T-cell (primary cell): ENCODE data around the gene KNL1. TPM values are rescaled to one million over a fixed set of nuclear protein-coding genes. Genes with fewer than 3 reads are reported as not detected.

ENCODE experiments used
- ATAC-seq, 4 experiments: fragments of 200-7000 bp in 3 of 4; fragments of 150-1000 bp in 1 of 4; cut with Tn5 transposase; replicated peaks in 1 of 4; 1 replicate in 3 of 4; 2 replicates in 1 of 4; pipeline ENCODE4 v1.10.0; 2021; ENCODE audit warnings: moderate library complexity in 3 of 4, mild to moderate bottlenecking in 2 of 4, moderate number of reproducible peaks in 1 of 4
- CTCF ChIA-PET, 2 donors: fragments of 300-600 bp; sonication (Branson Sonifier 250); formaldehyde crosslinking; loops; one replicate each; lab custom pipeline; 2022; ENCODE audit warnings: antibody characterized with exemption in 2 of 2; lab: Charles Lee
- POLR2A ChIA-PET, 2 donors: fragments of 300-600 bp; sonication (Branson Sonifier 250); formaldehyde crosslinking; loops; one replicate each; lab custom pipeline; 2022; ENCODE audit warnings: antibody characterized with exemption in 2 of 2; lab: Charles Lee
- DNase-seq, 35 experiments: peaks; one replicate each; pipeline versions ENCODE4 v3.0.0 to v3.0.0-alpha.2; 2013 to 2023
- H3K27ac ChIP-seq: one replicate; pipeline ENCODE4 v1.5.1; 2013; ENCODE audit warnings: low read length
- H3K27me3 ChIP-seq, 2 experiments: replicated peaks in 1 of 2; 1 replicate in 1 of 2; 2 replicates in 1 of 2; pipeline versions ENCODE4 v1.6.1 to v1.7.0; 2013; ENCODE audit warnings: low read length in 1 of 2, mixed read lengths in 1 of 2; ENCODE audit not compliant: control insufficient read depth in 2 of 2, insufficient read depth in 2 of 2; ENCODE audit errors: extremely low read depth in 1 of 2
- H3K36me3 ChIP-seq, 2 donors: 1 replicate in 1 of 2; 2 replicates in 1 of 2; pipeline versions ENCODE4 v1.6.1 to v1.7.0; 2013; ENCODE audit warnings: low read length in 1 of 2; ENCODE audit not compliant: control insufficient read depth in 2 of 2, insufficient read depth in 1 of 2; ENCODE audit errors: extremely low read depth in 1 of 2
- H3K4me1 ChIP-seq, 2 experiments: 1 replicate in 1 of 2; 2 replicates in 1 of 2; pipeline versions ENCODE4 v1.6.1 to v1.7.0; 2013; ENCODE audit warnings: low read length in 2 of 2, mixed read lengths in 1 of 2; ENCODE audit not compliant: insufficient read depth in 2 of 2, control insufficient read depth in 1 of 2; ENCODE audit errors: extremely low read depth in 1 of 2
- H3K4me3 ChIP-seq, 2 donors: 1 replicate in 1 of 2; 2 replicates in 1 of 2; pipeline versions ENCODE4 v1.5.1 to v1.7.0; 2013; ENCODE audit warnings: mild to moderate bottlenecking in 2 of 2, low read length in 1 of 2, moderate library complexity in 1 of 2; ENCODE audit not compliant: control insufficient read depth in 1 of 2; ENCODE audit errors: extremely low read depth in 1 of 2
- H3K9me3 ChIP-seq: 2 replicates; pipeline ENCODE4 v1.7.0; 2013
- H3K27ac Mint-ChIP-seq, 2 donors: one replicate each; pipeline ENCODE4 v1.8.0; 2020 to 2021; ENCODE audit warnings: mild to moderate bottlenecking in 2 of 2, mixed read lengths in 2 of 2
- H3K27me3 Mint-ChIP-seq, 2 donors: one replicate each; pipeline ENCODE4 v1.8.0; 2021 to 2022; ENCODE audit warnings: mixed read lengths in 2 of 2
- H3K36me3 Mint-ChIP-seq: one replicate; pipeline ENCODE4 v1.8.0; 2021; ENCODE audit warnings: mixed read lengths
- H3K4me1 Mint-ChIP-seq, 3 donors: one replicate each; pipeline ENCODE4 v1.8.0; 2020 to 2022; ENCODE audit warnings: mixed read lengths in 3 of 3, mild to moderate bottlenecking in 1 of 3
- H3K4me3 Mint-ChIP-seq, 3 donors: one replicate each; pipeline ENCODE4 v1.8.0; 2020 to 2022; ENCODE audit warnings: mild to moderate bottlenecking in 3 of 3, mixed read lengths in 3 of 3, moderate library complexity in 3 of 3
- H3K9me3 Mint-ChIP-seq, 3 donors: one replicate each; pipeline ENCODE4 v1.8.0; 2020 to 2022; ENCODE audit warnings: mixed read lengths in 3 of 3
- WGBS: methylation state at CpG from one replicate; pipeline ENCODE4 v1.1.5; 2013; ENCODE audit warnings: missing lambda C conversion rate; ENCODE audit not compliant: insufficient coverage; 5-methylcytosine and 5-hydroxymethylcytosine counted together
- total RNA-seq, 35 experiments: library from RNA in 6 of 35; stranded (reverse) in 6 of 35; fragments of 120-200 nt in 1 of 35; gene quantifications; one replicate each; pipeline versions ENCODE4 v1.2.1 to v1.2.4 and lab custom pipeline; 2013 to 2026

The KNL1 gene
- total RNA-seq, 5 donors from 2014 or later (not counting 1 experiment from before 2014, with no cell fraction given) = 0.55 to 3.8 (median 1.7) TPM

GRCh38 chr15:40593165-40593564 lies 884 bp upstream of the KNL1 start:
- Histone ChIP-seq H3K4me1 (peaks cover 6 to 16% of the 10 kb centered on the region in 2 experiments), H3K36me3 (no peaks in the 10 kb centered on the region), H3K4me3 (no peak overlapping the region), H3K9me3 (no peaks in the 10 kb centered on the region), H3K27me3 (peaks cover 0 to 9% of the 10 kb centered on the region in 2 experiments), H3K27ac (peak overlapping the region; percentile 89)
- ChIA-PET CTCF (interaction anchor here (0.6 to 1.2 kb wide), 6 partner anchors 9 to 651 kb away, joined by 3 to 6 read pairs (median 3); partner anchors contain the start of genes CCDC32 (in 1 of the 2), DNAJC17 (in 1 of the 2), RPUSD2 (in 1 of the 2) and ZFYVE19 (in 1 of the 2)), POLR2A (interaction anchor here (0.5 to 0.6 kb wide), 2 partner anchors 23 to 165 kb away, joined by 3 to 4 read pairs; no protein-coding TSS in a partner anchor)
- WGBS = no CpG with 5 or more reads among the region's 2 CpGs
- Mint-ChIP-seq H3K36me3 (no peaks in the 10 kb centered on the region), H3K27ac (peak overlapping the region; percentile 95 to 99), H3K9me3 (no peaks in the 10 kb centered on the region), H3K4me1 (peaks cover 27 to 36% (median 31%) of the 10 kb centered on the region in 3 donors), H3K4me3 (peak overlapping the region; percentile 85 to 99 (median 90)), H3K27me3 (peaks cover 4% of the 10 kb centered on the region in 2 donors)
- DNase-seq = peak in 1 of 35 experiments; percentile 48
- ATAC-seq = no peak

DNA sequence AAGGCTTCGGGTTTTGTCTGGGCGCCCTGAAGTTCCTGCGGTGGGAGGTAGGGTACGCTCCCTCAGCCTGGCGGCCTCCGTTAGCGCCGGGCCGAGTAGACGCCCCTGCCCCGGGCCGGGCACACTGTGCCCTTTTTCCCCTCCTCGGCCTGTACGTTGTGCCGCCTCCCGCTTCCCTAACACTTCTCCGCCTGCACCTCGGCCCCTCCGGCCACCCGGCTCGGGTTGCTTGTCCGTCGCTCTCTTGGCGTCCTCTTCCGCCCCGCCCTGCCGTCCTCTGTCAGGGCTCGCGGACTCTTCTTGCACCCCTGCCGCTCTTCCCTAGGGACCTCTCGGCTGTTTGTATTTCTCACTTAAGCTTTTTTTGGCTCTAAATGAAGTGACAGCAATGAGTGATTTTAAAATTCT lies 384 bp downstream of the KNL1 start:
- ATAC-seq (peak; percentile 48 to 60 (median 52)), DNase-seq (no peak)
- H3K9me3 Mint-ChIP-seq = no peaks in the 10 kb centered on the region
- peaks cover 6 to 16% of the 10 kb centered on the region in 2 experiments for H3K4me1 ChIP-seq
- H3K4me3 Mint-ChIP-seq = peak overlapping the region; percentile 85 to 99 (median 90)
- no peaks in the 10 kb centered on the region for H3K36me3 Mint-ChIP-seq
- peak overlapping the region; percentile 25 to 99 for H3K27ac Mint-ChIP-seq
- no peaks in the 10 kb centered on the region for H3K36me3 ChIP-seq
- peaks cover 4% of the 10 kb centered on the region in 2 donors for H3K27me3 Mint-ChIP-seq
- H3K27me3 ChIP-seq = peaks cover 0 to 6% of the 10 kb centered on the region in 2 experiments
- peak overlapping the region; percentile 89 for H3K27ac ChIP-seq
- WGBS = under 1% methylated on average over 23 of the region's 31 CpGs
- H3K4me3 ChIP-seq = peak overlapping the region; percentile 68 to 96
- peaks cover 26 to 36% (median 31%) of the 10 kb centered on the region in 3 donors for H3K4me1 Mint-ChIP-seq
- CTCF ChIA-PET = interaction anchor here in 1 of 2 donors (0.9 kb wide), 1 partner anchor 25 kb away, joined by 4 read pairs; the partner anchor contains the start of gene RPUSD2
- POLR2A ChIA-PET = no interaction called here
- H3K9me3 ChIP-seq = no peaks in the 10 kb centered on the region

DNA sequence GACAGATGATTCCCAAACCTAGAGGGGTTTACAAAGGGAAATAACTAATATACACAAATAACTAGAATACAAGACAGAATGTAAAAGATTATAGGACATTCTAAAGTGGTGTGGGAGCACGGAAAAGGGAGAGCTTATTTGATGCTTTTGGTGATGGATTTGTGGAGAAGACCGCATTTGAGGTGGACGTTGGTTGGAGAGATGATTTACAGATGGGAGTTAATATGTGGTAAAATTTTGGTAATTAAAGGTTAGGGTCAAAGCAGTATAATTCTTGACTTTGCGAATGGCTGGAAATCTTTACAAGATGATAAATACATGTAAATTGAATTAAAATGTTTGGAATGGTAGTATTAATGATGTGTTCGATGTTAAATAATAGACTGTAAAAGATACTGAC lies 1.2 kb downstream of the KNL1 start:
- Mint-ChIP-seq H3K4me3 (peak overlapping the region; percentile 85 to 99 (median 90)), H3K4me1 (peaks cover 21 to 31% (median 29%) of the 10 kb centered on the region in 3 donors), H3K36me3 (no peaks in the 10 kb centered on the region), H3K9me3 (no peaks in the 10 kb centered on the region), H3K27ac (no peak overlapping the region), H3K27me3 (peaks cover 4% of the 10 kb centered on the region in 2 donors)
- CTCF ChIA-PET = interaction anchor here in 1 of 2 donors (0.9 kb wide), 1 partner anchor 26 kb away, joined by 4 read pairs; the partner anchor contains the start of gene RPUSD2
- DNase-seq (no peak), ATAC-seq (no peak)
- POLR2A ChIA-PET = interaction anchor here in 1 of 2 donors (0.6 kb wide), 1 partner anchor 209 kb away, joined by 4 read pairs; no protein-coding TSS in a partner anchor
- Histone ChIP-seq H3K27me3 (peaks cover 0 to 6% of the 10 kb centered on the region in 2 experiments), H3K27ac (no peak overlapping the region), H3K4me3 (no peak overlapping the region), H3K36me3 (no peaks in the 10 kb centered on the region), H3K4me1 (peaks cover 6 to 10% of the 10 kb centered on the region in 2 experiments), H3K9me3 (no peaks in the 10 kb centered on the region)
- WGBS = 59% methylated on average over 4 of the region's 5 CpGs

- Mint-ChIP-seq H3K9me3 (no peaks in the 10 kb centered on the region), H3K27me3 (peaks cover 4% of the 10 kb centered on the region in 2 donors), H3K36me3 (no peaks in the 10 kb centered on the region), H3K27ac (no peak overlapping the region), H3K4me1 (peaks cover 17 to 27% (median 26%) of the 10 kb centered on the region in 3 donors), H3K4me3 (no peak overlapping the region)
- Histone ChIP-seq H3K4me1 (peaks cover 6 to 7% of the 10 kb centered on the region in 2 experiments), H3K27ac (no peak overlapping the region), H3K27me3 (peaks cover 0 to 6% of the 10 kb centered on the region in 2 experiments), H3K9me3 (no peaks in the 10 kb centered on the region), H3K36me3 (no peaks in the 10 kb centered on the region), H3K4me3 (no peak overlapping the region)
- no peak for DNase-seq
- no peak for ATAC-seq
- no CpG with 5 or more reads among the region's 5 CpGs for WGBS
- ChIA-PET CTCF (no interaction called here), POLR2A (interaction anchor here in 1 of 2 donors (0.6 kb wide), 1 partner anchor 30 kb away, joined by 5 read pairs; no protein-coding TSS in a partner anchor)
Observed at GRCh38 chr15:40595773-40596172, 1.7 kb downstream of the KNL1 start.

DNA sequence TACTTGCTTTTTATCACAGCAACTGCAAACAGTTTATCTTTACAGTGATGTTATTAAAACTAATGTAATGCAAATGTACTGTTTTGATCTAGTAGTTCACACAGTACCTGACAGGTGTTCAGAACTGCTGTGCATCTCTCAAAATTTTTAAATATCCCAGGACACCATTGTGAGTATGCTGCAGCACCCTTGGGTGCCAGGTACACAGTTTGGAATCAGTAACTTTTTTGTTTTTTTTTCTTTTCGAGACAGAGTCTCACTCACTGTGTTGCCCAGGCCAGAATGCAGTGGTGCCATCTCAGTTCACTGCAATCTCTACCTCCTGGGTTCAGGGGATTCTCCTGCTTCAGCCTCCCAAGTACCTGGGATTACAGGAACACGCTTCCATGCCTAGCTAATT lies 3.0 kb downstream of the KNL1 start:
- no peak for DNase-seq

GRCh38 chr15:40598126-40598525 lies 4.1 kb downstream of the KNL1 start:
- Histone ChIP-seq H3K9me3 (no peaks in the 10 kb centered on the region), H3K36me3 (no peaks in the 10 kb centered on the region), H3K4me1 (peaks cover 6 to 7% of the 10 kb centered on the region in 2 experiments), H3K27ac (no peak overlapping the region), H3K27me3 (peaks cover 0 to 6% of the 10 kb centered on the region in 2 experiments), H3K4me3 (no peak overlapping the region)
- DNase-seq = no peak
- POLR2A ChIA-PET = interaction anchor here in 1 of 2 donors (0.6 kb wide), 1 partner anchor 9 kb away, joined by 8 read pairs; no protein-coding TSS in a partner anchor
- H3K9me3 Mint-ChIP-seq = no peaks in the 10 kb centered on the region
- H3K27me3 Mint-ChIP-seq = peaks cover 4% of the 10 kb centered on the region in 2 donors
- H3K27ac Mint-ChIP-seq = no peak overlapping the region
- no peaks in the 10 kb centered on the region for H3K36me3 Mint-ChIP-seq
- WGBS = no CpG with 5 or more reads among the region's 3 CpGs
- no peak overlapping the region for H3K4me3 Mint-ChIP-seq
- CTCF ChIA-PET = interaction anchor here (0.6 kb wide), 2 partner anchors 9 to 270 kb away, joined by 4 to 6 read pairs; no protein-coding TSS in a partner anchor
- ATAC-seq = no peak
- peaks cover 15 to 19% (median 18%) of the 10 kb centered on the region in 3 donors for H3K4me1 Mint-ChIP-seq

More for the DNA sequence above, 3.0 kb downstream of the KNL1 start:
- peaks cover 4% of the 10 kb centered on the region in 2 donors for H3K27me3 Mint-ChIP-seq
- no peak overlapping the region for H3K4me3 Mint-ChIP-seq
- H3K36me3 Mint-ChIP-seq = no peaks in the 10 kb centered on the region
- Histone ChIP-seq H3K36me3 (no peaks in the 10 kb centered on the region), H3K27me3 (peaks cover 0 to 6% of the 10 kb centered on the region in 2 experiments), H3K27ac (no peak overlapping the region), H3K4me3 (no peak overlapping the region), H3K9me3 (no peaks in the 10 kb centered on the region), H3K4me1 (peaks cover 6 to 7% of the 10 kb centered on the region in 2 experiments)
- ChIA-PET POLR2A (no interaction called here), CTCF (interaction anchor here in 1 of 2 donors (0.7 kb wide), 1 partner anchor 295 kb away, joined by 8 read pairs; no protein-coding TSS in a partner anchor)
- H3K27ac Mint-ChIP-seq = no peak overlapping the region
- 100% methylated on average over 1 of the region's 2 CpGs for WGBS
- H3K9me3 Mint-ChIP-seq = no peaks in the 10 kb centered on the region
- H3K4me1 Mint-ChIP-seq = peaks cover 17 to 26% (median 25%) of the 10 kb centered on the region in 3 donors
- ATAC-seq = no peak
